CD14-positive monocyte (primary cell): ENCODE results near the gene BIK. TPM values are rescaled to one million over a fixed set of nuclear protein-coding genes. Genes with fewer than 3 reads are reported as not detected.

Experiments
- DNase-seq, 3 donors: peaks; one replicate each; pipeline ENCODE4 v3.0.0-alpha.2; 2011 to 2022
- H2AFZ ChIP-seq: 2 replicates; pipeline ENCODE4 v1.6.0; 2012; ENCODE audit warnings: mild to moderate bottlenecking, low read depth, low read length, inconsistent platforms; ENCODE audit not compliant: insufficient read depth, poor library complexity, severe bottlenecking
- H3K27ac ChIP-seq, 2 donors: 1 replicate in 1 of 2; 2 replicates in 1 of 2; pipeline ENCODE4 v1.5.1; 2012 to 2013; ENCODE audit warnings: low read length in 2 of 2, control low read depth in 1 of 2, inconsistent platforms in 1 of 2, low read depth in 1 of 2, mild to moderate bottlenecking in 1 of 2
- H3K27me3 ChIP-seq, 2 donors: one replicate each; pipeline versions ENCODE4 v1.6.0 to v1.6.1; 2011 to 2013; ENCODE audit warnings: low read length in 2 of 2; ENCODE audit not compliant: control insufficient read depth in 2 of 2, insufficient read depth in 2 of 2
- H3K36me3 ChIP-seq, 2 donors: replicated peaks in 1 of 2; 1 replicate in 1 of 2; 2 replicates in 1 of 2; pipeline versions ENCODE4 v1.5.1 to v1.6.1; 2012 to 2013; ENCODE audit warnings: low read length in 2 of 2, control low read depth in 1 of 2, inconsistent platforms in 1 of 2, mild to moderate bottlenecking in 1 of 2; ENCODE audit not compliant: insufficient read depth in 2 of 2, control insufficient read depth in 1 of 2
- H3K4me1 ChIP-seq, 2 donors: 1 replicate in 1 of 2; 2 replicates in 1 of 2; pipeline versions ENCODE4 v1.5.1 to v1.6.1; 2012 to 2013; ENCODE audit warnings: low read length in 2 of 2, control low read depth in 1 of 2, inconsistent platforms in 1 of 2, mild to moderate bottlenecking in 1 of 2, moderate library complexity in 1 of 2; ENCODE audit not compliant: insufficient read depth in 2 of 2, control insufficient read depth in 1 of 2
- H3K4me2 ChIP-seq: replicated peaks from 2 replicates; pipeline ENCODE3; 2012; ENCODE audit warnings: low read length, moderate library complexity, mild to moderate bottlenecking; ENCODE audit not compliant: poor library complexity, severe bottlenecking; ENCODE audit errors: extremely low read depth
- H3K4me3 ChIP-seq, 3 experiments: fragments of 200-600 bp in 1 of 3; sonication (generic) in 1 of 3; replicated peaks in 1 of 3; 1 replicate in 2 of 3; 2 replicates in 1 of 3; pipeline ENCODE4 v1.5.1; 2011 to 2013; ENCODE audit warnings: low read length in 3 of 3, mild to moderate bottlenecking in 3 of 3, control low read depth in 2 of 3, low read depth in 2 of 3, inconsistent platforms in 1 of 3, moderate library complexity in 1 of 3
- H3K79me2 ChIP-seq: 2 replicates; pipeline ENCODE4 v1.6.0; 2012; ENCODE audit warnings: mild to moderate bottlenecking, control low read depth, inconsistent platforms, low read length, moderate library complexity; ENCODE audit not compliant: insufficient read depth
- H3K9ac ChIP-seq: 2 replicates; pipeline ENCODE4 v1.6.0; 2017; ENCODE audit warnings: low read length, mild to moderate bottlenecking; ENCODE audit not compliant: insufficient read depth, poor library complexity, severe bottlenecking
- H3K9me3 ChIP-seq, 2 donors: replicated peaks in 1 of 2; 1 replicate in 1 of 2; 2 replicates in 1 of 2; pipeline versions ENCODE4 v1.5.1 to v1.6.1; 2012 to 2013; ENCODE audit warnings: low read length in 2 of 2, control low read depth in 1 of 2; ENCODE audit not compliant: control insufficient read depth in 1 of 2, insufficient read depth in 1 of 2
- H4K20me1 ChIP-seq: 2 replicates; pipeline ENCODE4 v1.6.0; 2012; ENCODE audit warnings: mild to moderate bottlenecking, low read length, control low read depth, moderate library complexity; ENCODE audit not compliant: insufficient read depth
- H3K27ac Mint-ChIP-seq, 7 donors: one replicate each; pipeline ENCODE4 v1.8.0; 2020; ENCODE audit warnings: mild to moderate bottlenecking in 7 of 7, mixed read lengths in 7 of 7, moderate library complexity in 6 of 7, inconsistent platforms in 2 of 7
- H3K27me3 Mint-ChIP-seq, 3 donors: one replicate each; pipeline ENCODE4 v1.8.0; 2021 to 2022; ENCODE audit warnings: low read depth in 3 of 3, mild to moderate bottlenecking in 3 of 3, mixed read lengths in 3 of 3, moderate library complexity in 3 of 3, inconsistent platforms in 1 of 3
- H3K36me3 Mint-ChIP-seq, 2 donors: one replicate each; pipeline ENCODE4 v1.8.0; 2020; ENCODE audit warnings: mixed read lengths in 2 of 2, inconsistent platforms in 1 of 2, mild to moderate bottlenecking in 1 of 2
- H3K4me1 Mint-ChIP-seq: one replicate; pipeline ENCODE4 v1.8.0; 2020; ENCODE audit warnings: mild to moderate bottlenecking, mixed read lengths
- H3K4me3 Mint-ChIP-seq, 2 donors: one replicate each; pipeline ENCODE4 v1.8.0; 2020; ENCODE audit warnings: mild to moderate bottlenecking in 2 of 2, mixed read lengths in 2 of 2, moderate library complexity in 1 of 2
- H3K9me3 Mint-ChIP-seq, 7 donors: one replicate each; pipeline ENCODE4 v1.8.0; 2020 to 2022; ENCODE audit warnings: mixed read lengths in 7 of 7, mild to moderate bottlenecking in 6 of 7, moderate library complexity in 6 of 7, inconsistent platforms in 2 of 7
- CTCF ChIP-seq: fragments of 200-600 bp; IDR thresholded peaks from one replicate; pipeline ENCODE4 v1.8.0; 2022; ENCODE audit warnings: antibody characterized with exemption, mild to moderate bottlenecking
- WGBS: methylation state at CpG from one replicate; pipeline ENCODE4 v1.1.5; 2013; ENCODE audit warnings: missing lambda C conversion rate; ENCODE audit not compliant: insufficient coverage; 5-methylcytosine and 5-hydroxymethylcytosine counted together
- intact Hi-C, 2 donors: fragments of 100-400 bp; cut with micrococcal nuclease; formaldehyde crosslinking; loops; one replicate each; pipeline versions ENCODE4 v1.15.0 to v1.15.1; 2023
- polyA minus RNA-seq: library from RNA; depleted of rRNA, polyadenylated mRNA; stranded (reverse); fragments of >200 nt; gene quantifications from 2 replicates; pipeline ENCODE4 v1.2.3, GENCODE V29; 2012
- polyA plus RNA-seq, 3 donors: library from polyadenylated mRNA; depleted of rRNA in 1 of 3; unstranded in 2 of 3; stranded (reverse) in 1 of 3; fragments of 300-500 nt in 2 of 3; fragments of >200 nt in 1 of 3; fragmentation: Illumina TruSeq in 2 of 3; gene quantifications; 1 replicate in 2 of 3; 2 replicates in 1 of 3; pipeline ENCODE4 v1.2.3, GENCODE V29; 2012 to 2021
- total RNA-seq, 12 experiments: library from RNA in 1 of 12; stranded (reverse) in 1 of 12; fragments of 120-200 nt in 1 of 12; gene quantifications; one replicate each; pipeline ENCODE4 v1.2.4 and lab custom pipeline; 2013 to 2026; ENCODE audit warnings: mixed read lengths in 6 of 12, inconsistent platforms in 1 of 12

BIK gene, protein sequence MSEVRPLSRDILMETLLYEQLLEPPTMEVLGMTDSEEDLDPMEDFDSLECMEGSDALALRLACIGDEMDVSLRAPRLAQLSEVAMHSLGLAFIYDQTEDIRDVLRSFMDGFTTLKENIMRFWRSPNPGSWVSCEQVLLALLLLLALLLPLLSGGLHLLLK
- total RNA-seq (2013) = 1.3 TPM
- polyA plus RNA-seq (1 to 10 TPM in 2 of 3 donors, under 1 TPM in 1; 0.96 to 3.1 (median 3.1) TPM), polyA minus RNA-seq (0.55 and 1.0 TPM in 2 replicates), total RNA-seq (lab: John Stamatoyannopoulos, UW) (0.15 to 2.3 (median 0.59) reads per million in 11 experiments)

DNA sequence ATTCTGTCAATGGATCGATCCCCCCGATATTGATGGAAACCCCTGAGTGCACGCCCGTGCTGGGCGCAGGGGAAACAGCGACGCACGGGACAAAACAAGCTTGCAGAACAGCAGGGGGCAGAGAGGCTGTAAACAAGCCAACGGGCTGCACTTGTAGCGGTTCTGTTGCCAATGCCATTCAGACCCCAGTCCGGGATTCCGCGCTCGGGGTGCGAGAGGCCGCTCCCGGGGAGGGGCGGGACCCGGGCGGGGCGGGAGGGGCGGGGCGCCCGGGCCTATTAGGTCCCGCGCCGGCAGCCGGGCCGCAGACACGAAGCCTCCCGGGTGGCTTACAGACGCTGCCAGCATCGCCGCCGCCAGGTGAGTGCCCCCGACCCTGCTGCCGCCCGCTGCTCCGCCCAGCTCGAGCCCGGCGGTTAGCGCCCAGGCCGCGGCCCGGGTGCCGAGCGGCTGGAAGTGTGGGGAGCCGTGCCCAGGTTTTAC lies at the start of gene BIK:
BIK (plus strand) TSS at position 307 of the 483 bp plus-strand sequence. CDS start 13,273 bp downstream, outside the sequence.
- no peak for TF ChIP-seq CTCF
- Histone ChIP-seq H3K4me2 (peak within 1 kb of the TSS; percentile 97), H3K9me3 (no peaks in the 10 kb centered on the region), H3K27me3 (peaks cover 8 to 39% of the 10 kb centered on the region in 2 donors), H3K36me3 (no peaks in the 10 kb centered on the region), H4K20me1 (no peaks in the 10 kb centered on the region), H3K27ac (no peak within 1 kb of the TSS), H2AFZ (peak within 1 kb of the TSS; percentile 91), H3K4me1 (peaks cover 28 to 35% of the 10 kb centered on the region in 2 donors), H3K9ac (peak within 1 kb of the TSS; percentile 64), H3K79me2 (no peaks in the 10 kb centered on the region), H3K4me3 (peak within 1 kb of the TSS; percentile 38 to 80 (median 41))
- intact Hi-C loops = no loop called here
- Mint-ChIP-seq H3K4me1 (peaks cover 25% of the 10 kb centered on the region), H3K36me3 (peaks cover 0 to 2% of the 10 kb centered on the region in 2 donors), H3K27ac (peak within 1 kb of the TSS in 2 of 7 donors; percentile 9 to 53), H3K27me3 (peaks cover 43 to 56% (median 43%) of the 10 kb centered on the region in 3 donors), H3K9me3 (peaks cover 0 to 9% (median 0%) of the 10 kb centered on the region in 7 donors), H3K4me3 (peak within 1 kb of the TSS; percentile 75 to 91)
- DNase-seq = peak; percentile 44 to 53 (median 49)
- WGBS = under 1% methylated on average over 46 of the region's 49 CpGs

DNA sequence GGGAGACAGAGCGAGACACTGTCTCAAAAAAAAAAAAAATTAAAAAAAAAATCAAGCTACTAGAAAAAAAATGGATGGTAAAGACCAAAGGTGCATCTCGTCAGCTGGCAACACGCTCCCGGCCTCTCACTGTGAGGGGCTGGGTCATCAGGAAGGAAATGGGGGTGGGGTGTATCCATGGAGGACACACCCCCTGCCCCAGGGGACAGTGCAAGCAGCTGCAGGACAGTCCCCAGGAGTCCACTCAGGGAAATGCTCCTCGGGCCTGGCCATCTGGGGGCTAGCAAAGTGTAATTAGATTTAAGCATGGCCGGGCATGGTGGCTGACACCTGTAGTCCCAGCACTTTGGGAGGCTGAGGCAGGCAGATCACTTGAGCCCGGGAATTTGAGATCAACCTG lies 44.4 kb upstream of the BIK start:
- Histone ChIP-seq H3K9ac (no peak overlapping the region), H3K4me1 (no peaks in the 10 kb centered on the region), H3K79me2 (no peaks in the 10 kb centered on the region), H3K4me2 (no peak overlapping the region), H3K27ac (no peak overlapping the region), H3K4me3 (no peak overlapping the region), H4K20me1 (no peaks in the 10 kb centered on the region), H3K36me3 (peaks cover 6 to 13% of the 10 kb centered on the region in 2 donors), H3K27me3 (no peaks in the 10 kb centered on the region), H2AFZ (no peak overlapping the region), H3K9me3 (no peaks in the 10 kb centered on the region)
- Mint-ChIP-seq H3K4me3 (no peak overlapping the region), H3K4me1 (no peaks in the 10 kb centered on the region), H3K27ac (no peak overlapping the region), H3K9me3 (no peaks in the 10 kb centered on the region), H3K36me3 (peaks cover 30 to 49% of the 10 kb centered on the region in 2 donors), H3K27me3 (peaks cover 0 to 2% (median 0%) of the 10 kb centered on the region in 3 donors)
- intact Hi-C loops = no loop called here
- DNase-seq = no peak
- 91% methylated on average over 6 of the region's 7 CpGs for WGBS
- no peak for TF ChIP-seq CTCF
